IPS-11a (cell line): ENCODE data around the gene ITGB8.
"Not testable (repeated sequence)": the region's sequence is repeated elsewhere in the genome, so short reads cannot be mapped to it uniquely, and the experiment has no call there.

ENCODE experiments used
- H3K4me3 ChIP-seq: one replicate; pipeline ENCODE4 v1.5.1; 2013; ENCODE audit warnings: low read depth, low read length, control low read depth

Gene ITGB8

DNA sequence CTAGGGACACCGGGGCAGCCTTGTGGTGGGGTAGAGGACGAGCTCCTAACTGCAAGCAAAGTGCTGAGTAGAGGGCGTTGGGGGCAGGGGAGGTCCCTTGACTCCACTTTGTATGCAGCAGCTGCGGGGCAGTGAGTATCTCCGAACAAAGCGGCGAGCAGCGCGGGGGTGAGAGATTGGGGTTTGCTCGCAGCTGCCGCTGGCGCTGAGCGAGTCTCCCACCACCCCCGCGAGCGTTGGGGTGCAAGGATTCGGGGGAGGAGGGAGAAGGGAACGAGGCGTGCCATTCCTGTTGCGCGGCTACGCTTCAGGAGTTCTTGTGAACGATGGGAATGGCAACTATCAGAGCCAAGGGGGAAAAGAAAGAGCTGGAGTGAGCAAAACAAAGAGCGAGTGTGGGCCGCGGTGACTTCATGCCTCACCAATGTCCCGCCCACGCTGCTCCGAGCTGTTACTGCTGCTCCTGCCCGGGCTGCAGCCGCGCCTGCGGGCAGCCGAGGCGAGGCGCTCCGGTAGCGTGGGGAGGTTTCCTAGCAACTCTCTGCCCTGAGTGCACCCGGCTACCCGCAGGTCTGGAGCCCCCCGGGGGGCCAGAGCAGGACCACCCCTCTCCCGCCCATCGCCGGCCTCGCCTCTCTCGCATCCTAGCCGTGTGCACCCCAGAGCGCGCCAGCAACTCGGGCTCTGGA is at the start of gene ITGB8:
TSS of gene ITGB8 (plus strand) at position 662 of the 689 bp plus-strand sequence. CDS start 907 bp downstream, outside the sequence.
- H3K4me3 ChIP-seq, result peak within 1 kb of the TSS; percentile 52

DNA sequence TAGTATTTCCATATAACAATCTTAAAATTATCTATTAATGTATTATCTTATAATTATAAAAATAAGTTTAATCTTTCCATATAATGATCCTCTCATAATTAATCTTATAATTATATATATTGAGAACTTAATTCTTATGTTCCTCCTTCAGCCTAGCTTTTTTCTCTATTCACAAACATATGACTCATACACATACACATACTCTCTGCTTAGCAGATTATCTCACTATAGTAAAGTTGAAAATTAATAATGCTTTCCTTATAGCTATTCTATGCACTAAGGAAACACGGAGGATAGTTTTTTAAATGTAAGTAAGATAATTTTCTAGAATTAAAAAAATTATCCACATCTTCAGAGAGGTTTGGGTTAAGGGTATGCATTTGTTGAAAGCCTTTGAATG is 47.7 kb upstream of the ITGB8 start:
- H3K4me3 ChIP-seq, result no peak overlapping the region

GRCh38 chr7:20283385-20283784 is 47.3 kb upstream of the ITGB8 start:
- no peak overlapping the region for H3K4me3 ChIP-seq

GRCh38 chr7:20284003-20284770 is 46.5 kb upstream of the ITGB8 start:
- no peak overlapping the region for H3K4me3 ChIP-seq

DNA sequence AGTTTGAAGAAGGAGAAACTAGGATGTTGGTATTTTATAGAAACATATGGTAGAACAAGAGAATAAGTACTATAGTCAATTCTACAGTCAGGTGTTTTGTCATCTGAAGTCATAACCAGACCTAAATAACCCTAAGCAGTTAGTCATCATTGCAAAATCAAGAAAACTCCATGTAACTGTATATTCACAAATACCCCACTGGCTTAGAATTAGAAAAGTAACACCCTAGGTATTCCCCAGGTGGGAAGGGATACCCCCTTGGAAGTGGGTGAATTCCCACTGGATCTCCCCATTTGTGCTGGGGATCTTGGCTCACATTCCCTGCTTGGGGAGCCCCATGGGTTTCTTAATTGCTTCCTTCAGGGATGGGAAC is 45.9 kb upstream of the ITGB8 start:
- H3K4me3 ChIP-seq, result no peak overlapping the region

GRCh38 chr7:20287317-20287716 is 43.4 kb upstream of the ITGB8 start:
- H3K4me3 ChIP-seq, result no peak overlapping the region

- H3K4me3 ChIP-seq, result no peak overlapping the region
These were observed 42.7 kb upstream of the ITGB8 start for GRCh38 chr7:20288036-20288435.

GRCh38 chr7:20290505-20291111 is 40.1 kb upstream of the ITGB8 start:
- no peak overlapping the region for H3K4me3 ChIP-seq

DNA sequence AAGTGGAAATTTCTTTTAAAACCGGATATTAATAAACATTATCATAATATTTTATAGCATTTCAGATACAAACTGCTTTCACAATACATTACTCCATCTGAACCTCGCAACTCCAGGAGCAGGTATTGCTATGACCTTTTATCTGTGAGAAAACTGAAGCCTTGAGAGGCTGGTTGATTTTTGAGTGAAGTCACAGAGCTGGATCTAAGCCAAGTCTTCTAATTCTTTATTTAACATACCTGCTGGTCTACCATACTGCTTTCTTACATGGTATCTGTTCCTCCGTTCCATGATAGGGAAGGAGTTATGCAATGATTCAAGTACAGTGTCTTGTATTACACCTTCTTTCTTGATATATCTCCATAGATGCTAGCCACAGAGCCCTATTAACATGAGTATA is 37.4 kb upstream of the ITGB8 start:
- no peak overlapping the region for H3K4me3 ChIP-seq

GRCh38 chr7:20296444-20296843 is 34.3 kb upstream of the ITGB8 start:
- no peak overlapping the region for H3K4me3 ChIP-seq

- H3K4me3 ChIP-seq, result no peak overlapping the region
These were observed 33.8 kb upstream of the ITGB8 start for GRCh38 chr7:20296901-20297300.

- H3K4me3 ChIP-seq, result no peak overlapping the region
These were observed 32.2 kb upstream of the ITGB8 start for GRCh38 chr7:20298486-20298901.

- no peak overlapping the region for H3K4me3 ChIP-seq
These were observed 31.6 kb upstream of the ITGB8 start for GRCh38 chr7:20299145-20299544.

DNA sequence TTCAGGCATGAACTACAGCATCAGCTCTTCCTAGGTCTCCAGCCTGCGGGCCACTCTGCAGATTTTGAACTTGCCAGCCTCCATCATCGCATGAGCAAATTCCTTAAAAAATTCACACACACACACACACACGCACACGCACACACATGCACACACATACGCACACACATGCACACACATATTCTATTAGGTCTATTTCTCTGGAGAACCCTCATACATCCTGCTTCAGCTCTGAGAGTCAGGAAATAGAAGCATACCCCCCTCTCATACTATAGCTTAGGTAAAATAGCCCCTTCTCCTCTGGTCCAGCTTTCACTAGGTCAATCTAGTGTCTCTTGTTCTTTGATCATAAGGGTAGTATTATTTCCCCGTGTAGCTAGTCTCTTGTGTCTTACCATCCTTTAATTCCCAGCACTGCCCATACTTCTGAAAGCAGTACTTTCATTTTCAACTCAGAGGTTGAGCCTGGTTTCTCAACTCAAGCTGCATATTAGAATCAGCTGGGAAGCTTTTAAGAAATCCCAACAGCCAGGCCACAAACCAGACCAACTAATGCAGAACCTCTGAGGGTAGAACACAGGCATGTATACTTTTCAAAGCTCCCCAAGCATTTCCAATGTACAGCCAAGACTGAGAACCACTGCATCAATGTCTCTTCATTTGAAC is 30.9 kb upstream of the ITGB8 start:
- no peak overlapping the region for H3K4me3 ChIP-seq

GRCh38 chr7:20301311-20301939 is 29.3 kb upstream of the ITGB8 start:
- H3K4me3 ChIP-seq, result no peak overlapping the region

- not testable (repeated sequence) for H3K4me3 ChIP-seq
These were observed 28.4 kb upstream of the ITGB8 start for GRCh38 chr7:20302300-20302699.

DNA sequence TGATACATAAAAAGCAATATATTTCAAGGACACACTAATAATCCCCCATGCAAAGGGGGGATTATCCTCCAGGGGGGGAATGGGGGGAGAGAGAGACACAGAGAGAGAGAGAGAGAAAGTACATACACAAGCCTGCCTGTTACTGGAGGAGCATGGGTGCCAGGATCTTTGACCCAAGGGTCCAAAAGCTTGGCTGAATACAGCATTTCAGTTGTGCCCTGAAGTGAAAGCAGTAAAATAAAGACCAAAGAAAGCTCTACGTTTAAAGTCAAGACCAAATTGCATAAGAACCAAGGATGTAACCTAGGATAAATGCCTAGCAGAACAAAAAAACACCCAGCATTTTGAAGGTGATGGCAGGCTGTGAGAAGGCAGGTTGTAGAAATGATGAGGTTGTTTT is 27.8 kb upstream of the ITGB8 start:
- no peak overlapping the region for H3K4me3 ChIP-seq

- no peak overlapping the region for H3K4me3 ChIP-seq
These were observed 26.3 kb upstream of the ITGB8 start for GRCh38 chr7:20304366-20304765.

DNA sequence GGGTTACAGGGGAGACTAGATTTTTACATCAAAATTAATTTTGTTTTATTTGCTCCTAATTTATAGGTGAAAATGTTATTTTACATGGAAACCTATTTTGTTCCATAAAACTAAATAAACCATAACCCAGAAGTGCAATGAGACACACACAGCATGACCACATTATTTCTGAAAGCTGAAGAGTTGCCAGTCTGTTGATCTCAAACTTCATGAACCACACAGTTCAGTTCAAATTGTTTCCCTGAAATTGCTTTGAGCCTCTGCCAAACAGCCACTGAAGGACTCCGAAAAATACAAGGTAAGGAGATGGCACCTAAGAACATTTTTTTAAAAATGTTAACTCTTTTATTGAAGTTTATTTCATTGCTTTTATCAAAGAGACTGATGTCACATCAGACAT is 25.0 kb upstream of the ITGB8 start:
- no peak overlapping the region for H3K4me3 ChIP-seq

- H3K4me3 ChIP-seq, result no peak overlapping the region
These were observed 24.3 kb upstream of the ITGB8 start for GRCh38 chr7:20306180-20306946.
